ENCODE data around the gene NEDD8. TPM values are rescaled to one million over a fixed set of nuclear protein-coding genes. Genes with fewer than 3 reads are reported as not detected.
A peak's percentile ranks its signal among the peaks of the same experiment; 100 is the strongest.

The NEDD8 gene
- total and polyA plus RNA-seq, 2 experiments from 2014 or later: 138 to 326 TPM

- TF ChIP-seq EZH2phosphoT487 (IDR thresholded peaks at IDR 0.05; ENCODE audit: insufficient read depth, low read depth): no peak
- TF ChIP-seq EZH2 (IDR thresholded peaks at IDR 0.05; ENCODE audit: insufficient read depth, poor library complexity, severe bottlenecking): no peak
- H3K36me3 ChIP-seq (ENCODE audit: low read depth): no peaks in the 10 kb centered on the region
- no peak for DNase-seq
- H4K20me1 ChIP-seq (ENCODE audit: insufficient read depth): no peaks in the 10 kb centered on the region
- peak overlapping the region; percentile 91 for H3K4me2 ChIP-seq (ENCODE audit: unreplicated experiment)
- peak overlapping the region; percentile 59 for H3K27ac ChIP-seq
- H2AFZ ChIP-seq: peak overlapping the region; percentile 78
- no peaks in the 10 kb centered on the region for H3K9me3 ChIP-seq (ENCODE audit: low read depth)
- peak overlapping the region; percentile 87 for H3K9ac ChIP-seq
- H3K4me3 ChIP-seq: peak overlapping the region; percentile 96
- in situ Hi-C loops (cut with MboI): no loop called here
- H3K27me3 ChIP-seq (replicated peaks; ENCODE audit: insufficient read depth): no peaks in the 10 kb centered on the region
- 2 to 4% methylated on average over 3 of the region's 3 CpGs for WGBS, 2 experiments (ENCODE audit: low coverage in 1 of 2, low lambda C conversion rate in 2 of 2, missing lambda C conversion rate in 2 of 2)
- peaks cover 53% of the 10 kb centered on the region for H3K79me2 ChIP-seq (ENCODE audit: insufficient read depth)
- peaks cover 13% of the 10 kb centered on the region for H3K4me1 ChIP-seq (ENCODE audit: insufficient read depth)
- peaks cover 12% of the 10 kb centered on the region for H3F3A ChIP-seq (ENCODE audit: insufficient read depth)
- no peaks in the 10 kb centered on the region for H3K9me2 ChIP-seq (ENCODE audit: insufficient read depth)
Measured at GRCh38 chr14:24189059-24189375, 43.1 kb downstream of the NEDD8 start.

- no peaks in the 10 kb centered on the region for H4K20me1 ChIP-seq (ENCODE audit: insufficient read depth)
- peak within 1 kb of the TSS; percentile 68 for H3K27ac ChIP-seq
- no peaks in the 10 kb centered on the region for H3K27me3 ChIP-seq (replicated peaks; ENCODE audit: insufficient read depth)
- H3K79me2 ChIP-seq (ENCODE audit: insufficient read depth): peaks cover 47% of the 10 kb centered on the region
- H3K9me2 ChIP-seq (ENCODE audit: insufficient read depth): no peaks in the 10 kb centered on the region
- H3K4me2 ChIP-seq (ENCODE audit: unreplicated experiment): peak within 1 kb of the TSS; percentile 91
- peak within 1 kb of the TSS; percentile 78 for H2AFZ ChIP-seq
- peaks cover 12% of the 10 kb centered on the region for H3F3A ChIP-seq (ENCODE audit: insufficient read depth)
- peak within 1 kb of the TSS; percentile 87 for H3K9ac ChIP-seq
- DNase-seq: peak; percentile 99
- no peaks in the 10 kb centered on the region for H3K9me3 ChIP-seq (ENCODE audit: low read depth)
- TF ChIP-seq EZH2 (IDR thresholded peaks at IDR 0.05; ENCODE audit: insufficient read depth, poor library complexity, severe bottlenecking) (no peak), EZH2phosphoT487 (IDR thresholded peaks at IDR 0.05; ENCODE audit: insufficient read depth, low read depth) (no peak)
- H3K36me3 ChIP-seq (ENCODE audit: low read depth): no peaks in the 10 kb centered on the region
- 1% methylated on average over 57 to 62 of the region's 65 CpGs for whole genome bisulfite sequencing, 2 experiments (ENCODE audit: low coverage in 1 of 2, low lambda C conversion rate in 2 of 2, missing lambda C conversion rate in 2 of 2)
- peaks cover 13% of the 10 kb centered on the region for H3K4me1 ChIP-seq (ENCODE audit: insufficient read depth)
- in situ Hi-C loops (cut with MboI): no loop called here
- peak within 1 kb of the TSS; percentile 96 for H3K4me3 ChIP-seq
Measured at GRCh38 chr14:24188251-24189058, 43.7 kb downstream of the NEDD8 start, which contains the start of gene IPO4. Gene IPO4 (minus strand): TSS chr14:24188816. CDS start chr14:24188787, 29 bp downstream.

- peaks cover 38% of the 10 kb centered on the region for H3K79me2 ChIP-seq (ENCODE audit: insufficient read depth)
- no peak overlapping the region; the same call in 1 of the 2 replicates for H2AFZ ChIP-seq
- H3K27ac ChIP-seq: no peak overlapping the region
- no peaks in the 10 kb centered on the region for H3K9me2 ChIP-seq (ENCODE audit: insufficient read depth)
- H3K9ac ChIP-seq: 0 out of 2 replicates have a peak overlapping the region, but pooled peaks have one; percentile 87
- in situ Hi-C loops (cut with MboI): no loop called here
- DNase-seq: no peak
- H3F3A ChIP-seq (ENCODE audit: insufficient read depth): peaks cover 12% of the 10 kb centered on the region
- peaks cover 13% of the 10 kb centered on the region for H3K4me1 ChIP-seq (ENCODE audit: insufficient read depth)
- WGBS, 2 experiments (ENCODE audit: low coverage in 1 of 2, low lambda C conversion rate in 2 of 2, missing lambda C conversion rate in 2 of 2): 55 to 79% methylated on average over 2 of the region's 2 CpGs
- peak overlapping the region; percentile 96 for H3K4me3 ChIP-seq
- H4K20me1 ChIP-seq (ENCODE audit: insufficient read depth): no peaks in the 10 kb centered on the region
- H3K27me3 ChIP-seq (replicated peaks; ENCODE audit: insufficient read depth): no peaks in the 10 kb centered on the region
- TF ChIP-seq EZH2 (IDR thresholded peaks at IDR 0.05; ENCODE audit: insufficient read depth, poor library complexity, severe bottlenecking): no peak
- no peak for TF ChIP-seq EZH2phosphoT487 (IDR thresholded peaks at IDR 0.05; ENCODE audit: insufficient read depth, low read depth)
- no peaks in the 10 kb centered on the region for H3K9me3 ChIP-seq (ENCODE audit: low read depth)
- peak overlapping the region; percentile 91 for H3K4me2 ChIP-seq (ENCODE audit: unreplicated experiment)
- H3K36me3 ChIP-seq (ENCODE audit: low read depth): no peaks in the 10 kb centered on the region
Measured at GRCh38 chr14:24187539-24187915, 44.6 kb downstream of the NEDD8 start.

GRCh38 chr14:24186831-24187538 is 45.2 kb downstream of the NEDD8 start:
- 91 to 92% methylated on average over 10 of the region's 10 CpGs for WGBS, 2 experiments (ENCODE audit: low coverage in 1 of 2, low lambda C conversion rate in 2 of 2, missing lambda C conversion rate in 2 of 2)
- in situ Hi-C loops (cut with MboI): no loop called here
- H3K4me2 ChIP-seq (ENCODE audit: unreplicated experiment): peak overlapping the region; percentile 91
- H3F3A ChIP-seq (ENCODE audit: insufficient read depth): peaks cover 12% of the 10 kb centered on the region
- H3K4me3 ChIP-seq: no peak overlapping the region
- no peak for DNase-seq
- peaks cover 32% of the 10 kb centered on the region for H3K79me2 ChIP-seq (ENCODE audit: insufficient read depth)
- no peaks in the 10 kb centered on the region for H3K36me3 ChIP-seq (ENCODE audit: low read depth)
- TF ChIP-seq EZH2 (IDR thresholded peaks at IDR 0.05; ENCODE audit: insufficient read depth, poor library complexity, severe bottlenecking) (no peak), EZH2phosphoT487 (IDR thresholded peaks at IDR 0.05; ENCODE audit: insufficient read depth, low read depth) (no peak)
- no peaks in the 10 kb centered on the region for H3K27me3 ChIP-seq (replicated peaks; ENCODE audit: insufficient read depth)
- H3K9me3 ChIP-seq (ENCODE audit: low read depth): no peaks in the 10 kb centered on the region
- peaks cover 13% of the 10 kb centered on the region for H3K4me1 ChIP-seq (ENCODE audit: insufficient read depth)
- H4K20me1 ChIP-seq (ENCODE audit: insufficient read depth): no peaks in the 10 kb centered on the region
- H3K9me2 ChIP-seq (ENCODE audit: insufficient read depth): no peaks in the 10 kb centered on the region
- no peak overlapping the region for H3K27ac ChIP-seq
- no peak overlapping the region for H3K9ac ChIP-seq
- no peak overlapping the region for H2AFZ ChIP-seq

Data from GM23248 (cell line).